Stimulated activated CD4-positive, alpha-beta T cell treated with anti-CD3 and anti-CD28 coated beads, Interleukin-2, amount 100 ng/mL, for 4 hours (primary cell): Measurements from ENCODE around the gene HS6ST3.
"Not testable (repeated sequence)": the region's sequence is repeated elsewhere in the genome, so short reads cannot be mapped to it uniquely, and the experiment has no call there.

Experiments
- DNase-seq: peaks from one replicate; pipeline ENCODE4 v3.0.0-alpha.2; 2020; ENCODE audit warnings: low read depth

HS6ST3 gene

DNA sequence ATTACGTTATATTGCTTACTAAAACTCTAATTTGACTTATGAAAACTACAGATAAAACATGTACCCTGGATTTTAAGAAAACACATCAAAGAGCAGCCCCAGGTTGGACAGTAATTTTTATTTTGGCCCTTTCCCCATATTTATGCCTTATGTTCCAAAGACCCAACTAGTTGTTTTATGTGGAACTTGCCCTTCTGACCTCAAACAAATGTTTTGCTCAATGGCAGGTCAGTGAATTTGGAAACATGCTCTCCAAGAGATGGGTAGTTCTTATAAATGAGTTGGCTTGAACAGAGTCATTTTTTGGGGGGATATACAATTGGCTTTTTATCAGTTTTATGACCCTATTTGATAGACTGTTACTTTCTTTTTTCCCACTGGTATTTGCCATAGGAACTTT is 360.0 kb downstream of the HS6ST3 start:
- DNase-seq: no peak

DNA sequence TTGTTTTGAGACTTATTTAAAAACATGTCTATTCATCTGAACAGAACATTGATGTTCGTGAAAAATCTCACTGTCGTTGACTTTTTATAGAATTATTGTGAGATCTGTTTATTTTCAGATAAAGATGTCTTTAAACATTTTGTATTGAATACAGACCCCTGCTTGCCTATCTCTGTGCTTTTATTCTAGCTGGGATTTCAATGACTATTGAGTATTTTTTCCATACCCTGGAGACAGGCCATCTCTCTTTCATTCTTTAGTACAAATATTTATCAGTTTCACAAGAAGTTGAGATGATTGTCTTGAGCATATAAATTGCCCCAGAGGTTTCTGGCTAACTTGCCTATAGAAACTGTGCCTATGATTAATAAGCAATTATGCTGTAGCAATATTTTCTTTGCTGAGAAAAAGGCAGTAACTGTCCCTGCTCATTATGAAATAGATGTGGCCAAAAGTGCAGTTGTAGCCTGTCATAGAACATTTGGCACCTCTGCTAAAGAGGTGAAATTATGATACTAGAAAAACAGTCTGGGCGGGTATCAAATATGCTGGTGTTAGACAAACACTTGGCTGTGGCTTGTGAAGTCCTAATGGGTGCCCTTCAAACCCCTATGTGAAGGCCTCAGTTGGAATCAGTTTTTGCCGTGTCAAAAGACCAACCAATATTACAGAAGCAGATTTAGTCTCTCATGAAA is 360.6 kb downstream of the HS6ST3 start:
- no peak for DNase-seq

DNA sequence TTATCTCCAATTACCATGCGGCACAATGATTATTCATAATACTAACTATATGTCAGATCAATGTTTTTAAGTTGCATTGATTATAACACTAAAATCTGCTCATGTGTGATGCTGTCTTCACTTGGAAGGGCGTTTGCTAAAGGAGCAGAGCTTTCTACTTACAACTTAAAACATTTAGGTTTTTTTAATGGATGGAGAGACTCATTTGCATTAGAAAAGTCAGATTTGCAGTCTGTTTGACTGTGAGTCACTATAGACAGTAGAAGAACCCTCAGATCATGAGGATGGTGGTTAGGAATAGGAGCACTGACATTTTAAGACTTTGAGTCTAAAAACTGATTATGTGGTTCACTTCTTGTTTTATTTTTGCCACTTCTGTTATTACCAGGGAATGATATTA is 364.6 kb downstream of the HS6ST3 start:
- DNase-seq: no peak

DNA sequence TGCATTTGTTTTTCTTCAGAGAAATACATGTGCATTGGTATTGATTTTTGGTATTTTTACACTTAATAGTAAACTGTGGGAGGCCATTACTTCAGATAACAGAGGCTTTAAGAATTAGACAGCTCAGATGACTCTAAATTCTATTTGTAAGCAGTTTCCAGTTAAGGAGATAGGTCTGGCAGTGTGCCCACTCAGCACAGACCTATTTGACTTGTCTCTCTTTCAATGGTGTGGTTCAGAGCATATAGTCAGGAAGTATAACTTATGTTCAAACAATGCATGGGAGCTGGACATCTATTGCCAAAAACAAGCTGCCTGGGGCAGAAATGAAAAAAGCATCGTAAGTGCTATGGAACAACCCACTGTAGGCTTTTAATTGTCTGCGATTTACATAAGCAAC is 370.7 kb downstream of the HS6ST3 start:
- no peak for DNase-seq

DNA sequence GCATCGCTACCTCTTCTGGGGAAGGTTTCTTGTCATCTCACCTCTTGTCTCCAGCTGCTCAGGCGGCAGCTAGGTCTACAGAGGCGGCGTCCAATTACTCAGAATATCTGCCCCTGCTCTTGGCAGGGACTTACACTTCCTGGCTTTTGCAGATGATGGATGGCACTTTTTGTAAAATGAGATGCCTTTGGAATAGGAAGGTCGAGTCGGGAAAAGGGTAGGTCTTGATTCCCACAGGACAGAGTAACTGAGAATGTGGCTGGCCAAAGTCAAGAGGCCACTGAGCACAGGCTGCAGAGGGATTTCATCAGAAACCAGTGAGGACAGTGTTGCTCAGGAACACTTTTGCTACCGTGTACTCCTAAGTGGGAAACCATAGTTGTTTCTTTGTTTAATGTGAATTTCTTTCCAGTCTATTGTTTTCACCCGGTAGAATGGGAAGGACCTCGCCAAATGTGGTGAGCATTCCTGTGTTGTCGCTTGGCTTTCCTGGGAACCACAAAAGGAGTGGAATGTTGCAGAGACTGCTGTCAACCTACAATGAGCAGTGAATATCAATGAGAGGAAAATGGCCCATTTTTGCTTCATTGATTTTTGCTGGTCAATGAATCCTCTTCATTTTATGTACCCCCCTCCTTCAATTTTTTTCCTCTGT is 383.7 kb downstream of the HS6ST3 start:
- no peak for DNase-seq

DNA sequence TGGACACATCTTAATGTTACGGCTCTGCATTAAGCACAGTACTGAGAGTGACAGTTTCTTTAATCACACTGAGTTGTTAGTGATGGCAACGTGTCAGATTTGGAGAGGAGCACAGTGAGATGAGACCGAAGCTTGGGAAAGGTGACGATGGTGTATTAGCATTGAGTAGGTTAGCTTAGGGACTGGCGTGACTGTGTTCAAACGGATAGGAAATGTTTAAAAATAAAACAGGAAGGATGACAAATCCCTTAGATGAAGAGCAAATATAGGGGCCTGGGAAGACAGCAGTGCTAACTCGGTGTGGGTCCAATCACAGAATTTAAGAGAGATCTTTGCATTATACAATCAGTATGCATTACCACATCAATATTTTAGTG is 384.3 kb downstream of the HS6ST3 start:
- DNase-seq: no peak

DNA sequence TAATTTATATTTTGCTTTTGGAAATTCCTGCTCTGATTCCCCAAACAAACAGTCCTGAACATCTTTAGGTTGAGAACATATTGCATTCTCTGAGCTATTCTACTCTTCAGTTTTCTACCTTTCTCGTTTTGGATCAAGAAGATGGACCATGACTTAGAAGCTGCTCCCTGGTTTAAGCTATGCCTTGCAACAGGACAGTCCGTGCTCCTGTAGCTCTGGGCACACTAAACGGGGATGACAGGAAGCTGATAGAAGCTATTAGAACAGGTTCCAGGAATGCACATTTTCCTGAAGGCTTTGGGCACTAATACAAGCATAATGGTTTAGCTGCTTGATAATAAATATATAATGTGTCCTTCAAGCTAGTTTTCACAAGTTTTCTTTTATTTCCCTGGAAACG is 385.2 kb downstream of the HS6ST3 start:
- no peak for DNase-seq

DNA sequence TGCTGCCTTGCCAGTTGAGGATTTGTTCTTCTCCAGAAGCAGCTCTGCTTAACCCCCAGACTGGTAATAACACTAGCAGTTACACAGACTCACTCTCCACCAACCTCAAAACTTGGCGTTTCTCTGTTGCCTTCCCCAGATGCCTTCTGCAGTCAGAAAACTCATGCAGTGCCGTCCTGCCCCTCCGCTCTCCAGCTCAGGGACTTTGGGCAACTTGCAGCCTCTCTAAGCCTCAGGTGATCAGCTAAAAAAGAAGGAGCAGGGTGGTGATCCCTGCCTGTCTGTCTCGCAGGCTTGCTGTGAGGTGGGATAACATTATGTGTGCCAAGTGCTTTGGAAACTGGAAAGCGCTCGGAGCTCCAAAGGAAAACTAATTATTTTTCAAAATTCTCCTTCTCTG is 391.6 kb downstream of the HS6ST3 start:
- no peak for DNase-seq

DNA sequence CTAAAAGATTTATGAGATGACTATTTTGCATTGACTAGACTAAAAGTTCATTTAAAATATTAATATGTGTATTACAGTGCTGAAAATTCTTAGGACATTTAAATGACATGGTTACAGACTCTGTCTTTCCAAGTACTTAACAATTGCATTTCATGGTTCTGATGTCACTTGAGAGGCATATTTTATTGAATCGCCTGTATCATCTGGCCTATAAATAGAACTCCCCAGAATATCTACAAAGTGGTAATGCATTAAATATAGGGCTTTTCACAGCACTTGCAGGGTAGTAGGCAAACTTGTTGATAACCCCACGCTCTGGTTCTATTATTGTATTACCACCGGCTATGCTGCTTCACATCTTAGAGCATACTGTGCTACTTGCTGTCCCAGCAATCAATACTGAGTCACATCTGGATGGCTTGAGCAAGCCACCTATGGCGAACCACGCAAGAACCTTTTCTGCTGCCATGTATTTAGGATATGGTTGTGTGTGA is 400.6 kb downstream of the HS6ST3 start:
- DNase-seq: no peak

DNA sequence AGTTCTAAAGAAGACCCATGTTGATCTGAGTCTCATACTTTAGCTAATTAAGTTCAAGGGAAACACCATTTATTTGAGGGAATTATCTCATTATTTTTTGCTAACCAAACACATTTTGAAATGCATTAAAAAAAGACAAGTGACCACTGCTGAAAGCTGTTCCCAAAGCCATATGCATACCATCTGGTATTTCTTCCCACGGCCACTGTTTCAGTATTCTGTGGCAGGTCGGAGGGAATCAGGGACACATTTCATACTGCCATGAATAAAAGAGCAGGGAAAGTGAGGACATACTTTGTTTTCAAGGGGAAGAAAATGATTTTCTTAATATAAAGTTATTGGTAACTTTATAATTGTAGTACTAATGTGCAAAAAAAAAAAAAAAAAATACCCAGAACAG is 401.2 kb downstream of the HS6ST3 start:
- no peak for DNase-seq

DNA sequence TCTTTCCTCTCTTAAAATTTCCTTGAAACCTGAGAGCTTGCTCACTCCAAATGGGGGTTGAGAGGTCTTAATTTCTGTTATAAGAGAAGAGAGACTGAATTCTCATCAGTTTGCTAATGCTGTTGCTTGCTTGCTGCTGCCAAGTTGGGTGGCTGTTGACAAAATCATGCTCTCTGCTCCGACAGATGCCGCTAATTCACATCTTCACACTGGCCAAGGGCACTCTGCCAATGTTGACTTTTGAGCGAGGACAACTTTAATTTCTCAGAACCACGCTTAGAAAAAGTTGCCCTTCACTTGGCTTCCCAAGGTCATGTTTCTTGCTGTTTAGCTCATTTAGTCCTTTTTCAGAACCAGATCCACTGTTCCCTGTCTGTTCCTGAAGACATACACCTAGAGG is 402.9 kb downstream of the HS6ST3 start:
- DNase-seq: no peak

DNA sequence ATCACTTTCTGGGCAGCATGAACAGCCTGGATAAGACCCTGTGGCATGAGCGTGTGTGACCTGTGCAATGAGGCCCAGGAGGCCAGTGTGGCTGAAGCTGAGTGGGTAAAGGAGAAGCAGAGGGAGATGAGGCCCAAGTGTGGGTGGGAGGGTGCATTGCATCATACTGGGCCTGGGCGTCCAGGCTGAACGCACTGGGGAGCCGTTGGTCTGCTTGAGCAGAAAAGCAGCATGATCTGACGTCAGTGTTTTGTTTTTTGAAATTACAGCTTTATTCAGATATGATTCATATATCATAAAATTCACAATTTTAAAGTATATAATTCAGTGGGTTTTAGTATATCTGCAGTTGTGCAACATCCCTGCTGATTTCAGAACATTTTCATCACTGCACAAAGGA is 409.7 kb downstream of the HS6ST3 start:
- DNase-seq: no peak

DNA sequence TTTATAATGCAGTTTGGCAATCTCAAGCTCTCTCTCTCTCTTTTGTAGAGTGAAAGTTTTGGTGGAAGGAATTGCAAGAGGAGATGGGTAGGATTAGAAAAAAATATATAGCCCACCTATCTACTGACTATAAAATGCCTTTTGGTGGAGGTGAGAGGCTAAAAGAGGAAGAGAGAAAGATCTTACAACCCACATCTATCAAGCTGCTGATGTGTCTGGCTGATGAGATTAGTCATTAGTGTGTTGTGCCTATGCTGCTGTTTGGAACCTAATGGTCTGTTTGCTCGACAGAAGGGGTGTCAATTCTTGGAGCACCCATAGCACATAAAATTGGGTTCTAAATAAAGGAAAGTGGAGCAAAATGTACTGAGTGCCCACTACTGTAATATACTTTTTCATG is 411.0 kb downstream of the HS6ST3 start:
- no peak for DNase-seq

DNA sequence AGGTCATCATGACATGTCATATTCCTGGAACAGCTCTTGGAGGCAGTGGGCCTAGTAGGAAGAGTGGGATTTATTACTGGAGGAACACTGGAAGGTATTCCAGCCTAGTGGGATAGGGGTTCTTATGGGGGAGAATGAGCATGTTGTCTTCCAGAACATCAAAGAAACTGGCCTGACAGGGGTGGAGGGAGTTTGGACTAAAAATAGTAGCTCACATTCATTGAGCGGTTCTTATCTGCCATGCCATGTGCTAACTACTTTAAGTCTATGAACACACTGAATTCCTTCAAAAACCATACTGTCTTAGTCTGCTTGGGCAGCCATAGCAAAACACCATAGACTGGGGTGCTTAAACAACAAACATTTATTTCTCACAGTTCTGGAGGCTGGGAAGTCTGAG is 413.6 kb downstream of the HS6ST3 start:
- no peak for DNase-seq

DNA sequence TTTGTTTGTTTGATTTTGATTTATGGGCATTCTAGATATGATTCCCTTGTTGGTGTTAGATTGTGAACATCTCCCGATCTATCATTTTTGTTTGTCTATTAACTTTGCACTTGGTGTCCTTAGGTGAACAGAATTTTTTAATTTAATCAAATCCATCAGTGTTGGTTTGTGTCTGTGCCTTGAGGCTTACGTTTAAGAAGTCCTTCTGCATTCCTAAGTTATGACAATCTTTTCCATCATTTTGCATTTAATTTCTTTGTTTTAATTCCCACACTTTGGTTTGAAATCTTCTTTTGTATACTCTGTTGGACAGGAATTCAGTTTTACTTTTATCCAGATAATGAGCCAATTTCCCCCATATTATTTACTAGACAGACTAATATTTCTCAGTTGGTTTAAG is 421.7 kb downstream of the HS6ST3 start:
- DNase-seq: no peak

DNA sequence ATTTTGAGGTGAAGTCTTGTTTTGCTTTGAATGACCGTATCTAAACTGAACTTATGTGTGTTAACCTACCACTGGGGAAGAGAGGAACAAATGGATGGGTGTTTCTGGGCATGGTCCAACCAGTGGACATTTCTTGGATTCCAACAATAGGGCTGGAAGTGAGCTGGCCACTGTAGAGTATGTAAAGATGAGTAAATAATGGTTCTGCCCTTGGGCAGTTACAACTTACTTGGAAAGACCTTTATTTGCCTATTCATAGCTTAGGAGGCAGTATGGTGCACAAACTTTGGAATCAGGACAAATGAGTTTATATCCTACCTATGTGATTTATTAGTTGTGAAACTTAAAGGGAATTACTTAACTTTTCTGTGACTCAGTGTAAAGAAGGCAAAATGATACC is 429.5 kb downstream of the HS6ST3 start:
- DNase-seq: no peak

DNA sequence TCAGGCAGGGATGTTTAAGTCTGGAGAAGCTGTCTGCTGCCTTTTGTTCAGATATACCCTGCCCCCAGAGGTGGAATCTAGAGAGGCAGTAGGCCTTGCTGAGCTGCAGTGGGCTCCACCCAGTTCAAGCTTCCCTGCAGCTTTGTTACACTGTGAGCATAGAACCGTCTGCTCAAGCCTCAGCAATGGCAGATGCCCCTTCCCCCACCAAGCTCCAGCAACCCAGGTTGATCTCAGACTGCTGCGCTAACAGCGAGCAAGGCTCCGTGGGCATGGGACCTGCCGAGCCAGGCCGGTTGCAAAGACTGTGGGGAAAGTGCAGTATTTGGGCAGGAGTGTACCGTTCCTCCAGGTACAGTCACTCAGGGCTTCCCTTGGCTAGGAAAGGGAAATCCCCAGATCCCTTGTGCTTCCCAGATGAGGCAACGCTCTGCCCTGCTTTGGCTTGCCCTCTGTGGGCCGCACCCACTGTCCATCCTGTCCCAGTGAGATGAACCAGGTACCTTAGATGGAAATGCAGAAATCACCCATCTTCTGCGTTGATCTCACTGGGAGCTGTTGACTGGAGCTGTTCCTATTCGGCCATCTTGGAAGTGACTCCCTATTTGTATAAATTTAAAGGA is 434.6 kb downstream of the HS6ST3 start:
- DNase-seq: not testable (repeated sequence)

DNA sequence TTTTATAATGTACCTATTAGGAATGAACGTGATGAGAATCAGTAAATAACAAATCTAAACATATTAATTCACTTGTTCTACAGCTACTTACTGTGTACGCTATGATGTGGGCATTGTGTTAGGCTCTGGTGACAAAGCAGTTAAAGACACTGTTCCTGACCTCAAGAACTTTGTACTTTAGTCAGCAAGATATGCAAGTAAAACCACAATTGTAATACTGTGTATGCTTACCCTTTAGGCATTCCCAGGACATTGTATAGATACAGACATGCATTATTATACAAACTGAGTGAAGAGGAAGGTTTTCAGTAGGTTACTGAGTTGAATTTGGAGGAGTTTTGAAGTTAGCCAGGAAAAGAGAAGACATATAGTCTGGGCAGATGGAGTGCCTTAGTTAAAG is 435.8 kb downstream of the HS6ST3 start:
- no peak for DNase-seq

DNA sequence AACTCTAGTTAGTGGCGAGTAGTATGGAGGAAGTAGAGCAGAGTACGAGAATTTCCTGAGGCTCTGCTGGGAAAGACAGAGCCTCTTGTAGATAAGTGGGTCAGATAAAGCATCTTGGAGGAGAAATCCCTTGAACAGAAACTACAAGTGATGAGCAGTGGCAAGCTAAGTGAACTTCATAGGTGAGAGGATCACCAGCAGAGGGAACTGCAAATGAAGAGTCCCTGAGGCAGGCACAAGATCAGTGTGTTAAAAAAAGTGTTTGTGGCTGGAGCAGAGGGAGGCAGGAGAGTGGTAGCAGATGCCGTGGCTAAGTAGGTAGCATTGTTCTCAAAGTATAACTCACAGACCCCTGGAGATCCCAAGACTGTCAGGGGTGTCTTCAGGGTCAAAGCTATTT is 437.6 kb downstream of the HS6ST3 start:
- no peak for DNase-seq

DNA sequence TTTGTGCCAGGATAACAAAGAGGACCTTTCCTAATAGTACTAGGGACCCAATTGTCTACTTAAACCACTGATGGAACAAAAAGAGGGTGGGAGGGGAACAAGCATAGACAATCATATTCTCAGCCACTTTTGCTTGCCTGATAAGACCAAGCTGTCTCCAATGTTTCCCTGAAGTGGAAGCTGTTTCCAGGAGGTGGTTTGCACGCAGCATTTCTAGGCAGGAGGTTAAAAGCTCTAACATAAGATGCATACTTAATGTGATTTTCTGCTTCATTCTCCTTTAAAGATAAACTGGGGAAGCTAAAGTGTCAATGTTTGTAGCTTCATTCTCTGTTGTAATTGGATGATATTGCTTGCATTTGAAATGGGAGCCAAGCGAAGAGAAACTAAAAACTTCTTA is 442.9 kb downstream of the HS6ST3 start:
- no peak for DNase-seq

DNA sequence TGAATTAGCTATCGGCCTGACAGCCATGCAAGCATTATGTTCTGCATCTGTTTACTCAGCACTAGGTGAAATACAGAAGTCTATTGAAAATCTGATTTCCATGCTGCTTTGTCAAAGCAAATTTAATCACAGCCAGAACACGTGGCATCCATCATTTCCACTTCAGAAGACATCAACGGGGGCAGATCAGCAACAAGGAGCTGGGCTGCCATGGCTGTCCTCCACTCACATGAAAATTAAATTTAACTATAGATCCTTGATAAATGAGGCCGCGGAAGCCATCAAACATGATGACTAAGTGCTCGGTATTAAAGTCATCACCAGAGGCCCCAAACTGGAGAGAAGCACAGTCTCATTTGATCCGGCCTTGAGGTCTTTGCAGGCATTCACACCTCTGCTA is 443.5 kb downstream of the HS6ST3 start:
- DNase-seq: no peak

DNA sequence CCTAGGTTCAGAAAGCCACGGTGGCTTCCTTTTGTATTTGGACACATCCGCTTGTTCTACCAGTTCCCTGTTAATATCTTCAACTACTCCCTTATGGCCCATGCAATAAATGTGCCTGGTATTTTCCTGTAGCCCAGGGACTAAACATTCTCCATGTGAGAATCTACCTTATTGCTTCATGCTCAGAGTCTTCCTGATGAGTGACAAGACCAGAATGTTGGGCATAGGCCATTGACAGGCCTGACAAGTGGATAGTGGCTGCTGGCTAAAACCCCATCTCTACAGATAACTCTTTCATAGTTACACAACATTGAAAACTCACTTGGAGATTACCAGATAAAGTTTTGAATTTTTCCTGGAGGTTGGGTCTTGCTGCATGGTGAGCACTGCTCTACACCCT is 449.9 kb downstream of the HS6ST3 start:
- no peak for DNase-seq

DNA sequence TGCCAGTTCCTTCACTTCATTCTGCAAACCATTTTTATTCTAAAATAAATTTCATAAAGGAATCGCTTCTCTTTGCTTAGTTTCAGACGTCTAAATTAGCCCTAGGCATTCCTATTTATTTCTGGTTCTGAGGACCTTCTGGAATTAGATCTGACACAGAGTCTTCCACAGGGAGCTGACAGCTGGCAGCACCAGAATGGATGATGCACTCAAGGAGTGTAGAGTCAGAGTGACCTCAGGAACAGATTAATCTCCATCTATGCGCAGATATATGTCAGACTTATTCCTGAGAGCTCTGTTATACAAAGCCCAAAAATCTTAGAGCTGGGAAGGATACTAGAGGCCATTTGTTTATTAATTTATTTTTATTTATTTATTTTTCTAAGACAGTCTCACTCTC is 450.8 kb downstream of the HS6ST3 start:
- no peak for DNase-seq

DNA sequence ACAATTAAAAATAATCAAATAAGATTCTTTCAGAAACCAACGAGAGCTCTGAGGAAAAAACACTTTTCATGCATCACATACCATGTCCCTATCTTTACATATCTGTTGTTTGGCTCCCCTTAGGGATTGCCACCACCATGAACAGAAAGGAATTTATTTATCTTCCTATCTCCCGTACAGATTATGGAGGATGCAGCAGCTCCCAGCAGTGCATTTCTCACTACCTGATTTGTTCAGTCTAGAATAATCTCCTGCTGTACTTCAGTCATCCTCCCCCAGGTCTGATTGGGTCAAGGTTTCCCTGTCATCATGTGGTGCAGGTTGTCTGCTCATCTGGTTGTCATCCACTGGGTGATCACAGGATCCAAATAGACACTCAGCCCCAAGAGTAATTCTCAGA is 453.1 kb downstream of the HS6ST3 start:
- DNase-seq: no peak
